ENCODE measurements around the gene SIM2.
"Not testable (repeated sequence)": the region's sequence is repeated elsewhere in the genome, so short reads cannot be mapped to it uniquely, and the experiment has no call there.

The SIM2 gene, protein sequence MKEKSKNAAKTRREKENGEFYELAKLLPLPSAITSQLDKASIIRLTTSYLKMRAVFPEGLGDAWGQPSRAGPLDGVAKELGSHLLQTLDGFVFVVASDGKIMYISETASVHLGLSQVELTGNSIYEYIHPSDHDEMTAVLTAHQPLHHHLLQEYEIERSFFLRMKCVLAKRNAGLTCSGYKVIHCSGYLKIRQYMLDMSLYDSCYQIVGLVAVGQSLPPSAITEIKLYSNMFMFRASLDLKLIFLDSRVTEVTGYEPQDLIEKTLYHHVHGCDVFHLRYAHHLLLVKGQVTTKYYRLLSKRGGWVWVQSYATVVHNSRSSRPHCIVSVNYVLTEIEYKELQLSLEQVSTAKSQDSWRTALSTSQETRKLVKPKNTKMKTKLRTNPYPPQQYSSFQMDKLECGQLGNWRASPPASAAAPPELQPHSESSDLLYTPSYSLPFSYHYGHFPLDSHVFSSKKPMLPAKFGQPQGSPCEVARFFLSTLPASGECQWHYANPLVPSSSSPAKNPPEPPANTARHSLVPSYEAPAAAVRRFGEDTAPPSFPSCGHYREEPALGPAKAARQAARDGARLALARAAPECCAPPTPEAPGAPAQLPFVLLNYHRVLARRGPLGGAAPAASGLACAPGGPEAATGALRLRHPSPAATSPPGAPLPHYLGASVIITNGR

DNA sequence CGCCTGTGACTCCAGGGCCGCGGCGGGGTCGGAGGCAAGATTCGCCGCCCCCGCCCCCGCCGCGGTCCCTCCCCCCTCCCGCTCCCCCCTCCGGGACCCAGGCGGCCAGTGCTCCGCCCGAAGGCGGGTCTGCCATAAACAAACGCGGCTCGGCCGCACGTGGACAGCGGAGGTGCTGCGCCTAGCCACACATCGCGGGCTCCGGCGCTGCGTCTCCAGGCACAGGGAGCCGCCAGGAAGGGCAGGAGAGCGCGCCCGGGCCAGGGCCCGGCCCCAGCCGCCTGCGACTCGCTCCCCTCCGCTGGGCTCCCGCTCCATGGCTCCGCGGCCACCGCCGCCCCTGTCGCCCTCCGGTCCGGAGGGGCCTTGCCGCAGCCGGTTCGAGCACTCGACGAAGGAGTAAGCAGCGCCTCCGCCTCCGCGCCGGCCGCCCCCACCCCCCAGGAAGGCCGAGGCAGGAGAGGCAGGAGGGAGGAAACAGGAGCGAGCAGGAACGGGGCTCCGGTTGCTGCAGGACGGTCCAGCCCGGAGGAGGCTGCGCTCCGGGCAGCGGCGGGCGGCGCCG lies at the start of gene SIM2:
Gene SIM2 (plus strand): TSS at position 135 of the 565 bp plus-strand sequence. CDS start 632 bp downstream, outside the sequence.
- no peak for DNase-seq (ENCODE audit: low read depth)

DNA sequence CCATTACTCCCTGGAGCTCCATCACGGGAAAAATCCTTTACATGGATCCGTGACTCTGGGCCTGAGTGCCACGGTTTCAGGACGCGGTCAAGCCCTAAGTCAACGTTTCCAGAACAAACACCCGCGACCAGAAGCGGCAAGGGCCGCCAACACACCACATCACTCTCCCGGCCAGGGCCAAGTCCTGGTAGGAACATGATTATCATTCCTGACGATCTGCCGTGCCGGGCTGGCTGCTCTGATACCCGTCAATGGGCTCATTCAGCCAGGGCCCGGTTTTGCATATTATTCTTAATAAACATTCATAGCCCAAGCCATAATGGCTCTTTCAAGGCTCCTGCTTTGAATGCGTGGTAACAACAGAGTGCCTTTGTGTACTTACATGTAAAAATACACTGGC lies 44.6 kb upstream of the SIM2 start:
- DNase-seq (ENCODE audit: low read depth), result no peak

GRCh38 chr21:36654796-36655325 lies 44.1 kb upstream of the SIM2 start:
- DNase-seq (ENCODE audit: low read depth), result no peak

- no peak for DNase-seq (ENCODE audit: low read depth)
Measured at GRCh38 chr21:36656138-36656537, 42.8 kb upstream of the SIM2 start.

DNA sequence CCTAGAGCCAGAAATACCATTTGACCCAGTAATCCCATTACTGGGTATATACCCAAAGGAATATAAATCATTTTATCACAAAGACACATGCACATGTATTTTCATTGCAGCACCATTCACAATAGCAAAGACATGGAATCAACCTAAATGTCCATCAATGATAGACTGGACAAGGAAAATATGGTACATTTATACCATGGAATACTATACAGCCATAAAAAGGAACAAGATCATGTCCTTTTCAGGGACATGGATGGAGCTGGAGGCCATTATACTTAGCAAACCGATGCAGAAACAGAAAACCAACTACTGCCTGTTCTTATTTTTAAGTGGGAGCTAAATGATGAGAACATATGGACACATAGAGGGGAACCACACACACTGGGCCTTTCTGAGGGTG lies 41.6 kb upstream of the SIM2 start:
- DNase-seq (ENCODE audit: low read depth), result not testable (repeated sequence)

- no peak for DNase-seq (ENCODE audit: low read depth)
Measured at GRCh38 chr21:36657999-36658398, 40.9 kb upstream of the SIM2 start.

DNA sequence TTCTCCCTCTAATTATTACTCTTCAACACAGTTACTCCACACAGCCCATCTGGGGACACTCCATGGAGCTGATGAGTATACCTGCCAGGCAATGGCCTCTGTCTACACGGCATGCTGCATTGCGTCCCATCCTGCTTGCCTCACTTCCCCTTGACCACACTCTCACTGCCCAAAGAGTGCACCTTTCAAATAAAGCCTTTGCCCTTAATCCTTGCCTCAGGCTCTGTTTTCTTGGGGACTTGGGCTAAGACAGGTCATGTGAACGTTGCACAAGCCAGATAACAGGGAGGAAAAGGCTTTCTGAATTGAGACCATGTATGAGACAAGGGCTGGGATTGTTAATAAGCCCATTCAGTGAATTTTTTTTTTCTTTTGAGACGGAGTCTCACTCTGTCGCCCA lies 40.0 kb upstream of the SIM2 start:
- no peak for DNase-seq (ENCODE audit: low read depth)

- no peak for DNase-seq (ENCODE audit: low read depth)
Measured at GRCh38 chr21:36661511-36662309, 37.2 kb upstream of the SIM2 start.

- no peak for DNase-seq (ENCODE audit: low read depth)
Measured at GRCh38 chr21:36663033-36663855, 35.7 kb upstream of the SIM2 start.

DNA sequence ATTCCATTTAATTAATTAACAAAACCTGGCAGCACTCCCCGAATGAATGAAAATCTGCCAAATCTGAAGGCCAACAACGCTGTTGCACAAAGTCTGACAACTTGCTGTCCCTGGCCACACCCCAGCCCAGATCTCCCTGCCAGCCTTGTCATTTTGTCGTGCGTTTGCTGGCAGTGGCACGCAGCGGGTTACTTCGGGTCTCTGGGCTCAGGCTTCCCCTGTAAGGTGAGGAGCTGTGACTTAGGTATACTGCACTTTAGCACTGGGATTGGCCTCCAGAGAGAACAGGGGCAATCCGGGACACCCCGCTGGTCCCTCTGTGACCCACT lies 34.3 kb upstream of the SIM2 start:
- DNase-seq (ENCODE audit: low read depth), result no peak

DNA sequence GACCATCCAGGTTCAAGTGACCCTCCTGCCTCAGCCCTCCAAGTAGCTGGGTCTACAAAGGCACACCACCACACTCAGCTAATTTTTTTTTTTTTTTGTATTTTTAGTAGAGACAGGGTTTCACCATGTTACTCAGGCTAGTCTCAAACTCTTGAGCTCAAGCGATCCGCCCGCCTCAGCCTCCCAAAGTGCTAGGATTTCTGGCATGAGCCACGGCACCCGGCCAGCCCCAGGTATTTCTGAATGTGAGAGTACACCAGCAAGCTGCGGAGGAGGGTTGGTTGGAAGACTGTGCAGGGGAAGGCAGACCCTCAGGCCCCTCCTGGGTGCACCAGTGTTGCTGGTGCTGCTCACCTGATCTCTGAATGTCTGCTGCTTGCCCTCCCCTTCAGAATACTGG lies 33.1 kb upstream of the SIM2 start:
- DNase-seq (ENCODE audit: low read depth), result no peak

DNA sequence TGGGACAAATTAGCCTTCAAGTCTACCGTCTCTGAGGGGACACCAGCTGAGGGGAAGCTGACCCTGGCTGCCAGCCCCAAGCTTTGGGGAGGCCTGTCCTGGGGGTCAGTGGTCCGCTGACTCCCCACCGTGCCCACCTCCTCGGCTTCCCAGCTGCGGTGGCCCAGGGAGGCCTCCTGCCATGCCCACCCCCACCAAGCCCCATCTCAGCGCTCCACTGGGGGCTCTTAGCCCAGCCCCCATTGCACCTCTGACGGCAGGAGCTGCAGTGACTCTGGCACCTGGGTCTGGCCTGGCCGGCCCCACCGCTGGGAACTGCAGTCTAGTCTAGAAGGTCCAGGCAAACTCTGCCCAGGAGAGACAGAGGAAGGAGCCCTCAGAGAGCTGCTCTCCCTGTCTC lies 30.2 kb upstream of the SIM2 start:
- no peak for DNase-seq (ENCODE audit: low read depth)

DNA sequence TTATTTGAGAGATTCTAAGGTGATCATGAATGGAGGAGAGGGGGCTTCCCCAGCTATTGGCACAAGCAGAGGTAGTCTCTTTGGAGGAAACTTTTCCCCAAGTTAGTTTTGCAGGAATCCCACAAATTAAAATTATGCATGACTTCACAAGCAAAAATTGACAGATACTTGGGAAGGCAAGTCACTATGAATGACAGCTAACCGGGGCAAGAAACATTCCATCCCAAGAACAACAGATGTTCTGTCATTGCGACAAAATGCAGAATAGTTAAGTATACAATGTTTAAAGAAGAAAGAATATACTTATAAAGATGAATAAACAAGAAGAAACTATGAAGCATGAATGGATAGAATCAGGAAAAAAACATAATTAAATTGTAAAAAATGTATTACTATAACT lies 27.1 kb upstream of the SIM2 start:
- DNase-seq (ENCODE audit: low read depth), result no peak

DNA sequence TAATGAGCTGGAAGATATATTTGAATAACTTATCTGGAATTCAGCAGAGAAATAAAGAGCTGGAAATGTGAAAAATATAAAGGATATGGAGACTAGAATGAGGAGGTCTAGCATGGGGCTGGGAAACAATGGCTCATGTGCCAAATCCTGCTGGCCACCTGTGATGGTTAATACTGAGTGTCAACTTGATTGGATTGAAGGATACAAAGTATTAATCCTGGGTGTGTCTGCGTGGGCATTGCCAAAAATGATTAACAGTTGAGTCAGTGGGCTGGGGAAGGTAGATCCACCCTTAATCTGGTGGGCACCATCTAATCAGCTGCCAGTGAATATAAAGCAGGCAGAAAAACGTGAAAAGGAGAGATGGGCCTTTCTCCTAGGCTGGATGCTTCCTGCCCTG lies 26.6 kb upstream of the SIM2 start:
- not testable (repeated sequence) for DNase-seq (ENCODE audit: low read depth)

DNA sequence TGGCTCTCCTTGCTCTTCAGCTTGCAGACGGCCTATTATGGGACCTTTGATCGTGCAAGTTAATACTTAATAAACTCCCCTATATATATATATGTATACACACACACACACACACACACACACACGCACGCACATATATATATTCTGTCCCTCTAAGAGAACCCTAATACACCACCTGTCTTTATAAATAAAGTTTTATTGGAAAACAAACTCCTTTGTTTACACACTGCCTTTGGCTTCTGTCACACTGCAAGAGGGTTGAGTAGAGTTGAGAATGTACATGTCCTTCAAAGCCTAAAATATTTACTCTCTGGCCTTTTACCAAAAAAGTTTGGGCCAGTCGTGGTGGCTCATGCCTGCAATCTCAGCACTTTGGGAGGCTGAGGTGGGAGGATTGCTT lies 26.2 kb upstream of the SIM2 start:
- DNase-seq (ENCODE audit: low read depth), result no peak

DNA sequence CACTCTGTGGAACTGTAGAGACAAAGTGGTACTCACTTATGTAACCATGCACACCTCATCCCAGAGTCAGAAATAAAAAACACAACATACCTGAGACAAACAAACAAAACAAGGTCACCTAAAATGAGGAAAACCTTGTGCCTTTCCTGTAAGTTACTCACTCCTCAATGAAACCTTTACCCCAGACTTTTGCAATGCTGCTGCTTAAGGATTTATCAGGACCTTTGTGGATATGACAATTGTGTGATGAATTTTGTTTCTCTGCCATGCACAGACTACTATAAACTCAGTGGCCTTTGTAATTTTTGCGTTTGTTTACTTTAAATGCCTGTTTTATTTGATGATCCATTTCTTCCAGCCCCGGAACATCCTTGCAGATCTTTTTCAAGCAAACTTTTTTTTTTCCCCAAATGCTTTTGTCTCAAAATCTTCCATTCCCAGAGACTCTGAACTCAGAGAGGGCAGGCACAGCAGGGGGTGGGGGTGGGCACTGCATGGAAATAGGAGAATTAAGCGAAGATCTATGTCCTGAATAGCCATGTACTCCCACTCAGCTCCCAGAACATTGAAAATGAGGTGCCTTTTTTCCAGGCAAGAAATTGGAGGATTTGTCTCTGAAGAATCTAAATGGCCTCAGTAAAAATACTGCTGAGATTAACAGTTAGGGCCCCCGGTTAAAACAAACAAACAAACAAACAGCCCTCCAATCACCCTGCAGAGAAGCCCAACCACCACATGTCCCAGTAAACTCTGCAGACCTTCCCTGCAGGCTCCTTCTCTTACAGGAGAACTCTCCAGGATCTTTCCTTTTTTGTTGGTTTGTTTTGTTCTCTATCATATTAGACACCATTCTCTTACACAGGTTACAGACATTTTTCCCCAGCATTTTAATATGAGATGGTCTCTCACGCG lies 22.6 kb upstream of the SIM2 start:
- no peak for DNase-seq (ENCODE audit: low read depth)

DNA sequence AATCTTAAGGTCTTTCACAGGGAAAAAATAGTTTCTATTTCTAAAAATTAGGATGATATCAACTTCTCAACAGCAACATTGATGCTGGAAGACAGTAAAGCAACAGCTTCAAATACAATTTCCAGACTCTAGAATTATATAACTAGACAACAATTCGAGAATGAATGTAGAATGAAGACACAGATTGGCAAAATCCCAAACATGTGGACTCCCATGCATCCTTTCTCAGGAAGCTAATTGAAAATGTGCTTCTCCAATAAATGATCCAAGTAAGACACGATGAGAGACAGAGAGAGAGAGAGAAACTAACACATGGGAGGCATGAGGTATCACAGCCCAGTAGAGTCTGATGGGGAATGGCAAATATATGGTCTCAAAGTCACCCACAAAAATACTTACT lies 21.5 kb upstream of the SIM2 start:
- DNase-seq (ENCODE audit: low read depth), result no peak

- no peak for DNase-seq (ENCODE audit: low read depth)
Measured at GRCh38 chr21:36678538-36678937, 20.4 kb upstream of the SIM2 start.

DNA sequence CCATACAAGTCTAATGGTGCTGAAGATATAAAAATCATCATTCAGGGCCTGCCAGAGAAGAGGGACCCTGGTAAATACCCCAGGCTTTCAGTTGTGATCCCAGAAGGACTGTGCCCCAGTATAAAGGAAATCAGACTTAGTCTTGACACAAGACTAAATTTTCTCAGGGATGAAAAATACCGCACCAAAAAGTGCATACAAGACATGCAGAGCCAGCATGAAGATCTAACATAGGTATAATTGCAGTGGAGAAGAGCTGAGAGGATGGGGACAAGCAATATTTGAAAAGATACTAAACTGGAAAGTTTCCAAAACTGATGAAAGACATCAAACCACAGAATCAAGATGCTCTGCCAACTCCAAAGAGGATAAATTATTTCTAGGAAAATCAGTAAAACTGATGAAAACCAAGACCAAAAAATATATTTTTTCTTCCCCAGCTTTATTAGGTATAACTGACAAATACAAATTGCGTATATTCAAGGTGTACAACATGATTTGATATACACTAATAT lies 17.7 kb upstream of the SIM2 start:
- DNase-seq (ENCODE audit: low read depth), result no peak

Data from stimulated activated CD8-positive, alpha-beta memory T cell treated with anti-CD3 and anti-CD28 coated beads, Interleukin-12 subunit alpha, Interleukin-12 subunit beta, amount 100 ng/mL, for 1 hour (primary cell).